Right lobe of liver (tissue), 6 donors: ENCODE results near the gene RNF157. TPM values are rescaled to one million over a fixed set of nuclear protein-coding genes. Genes with fewer than 3 reads are reported as not detected.
"Not testable (repeated sequence)": the region's sequence is repeated elsewhere in the genome, so short reads cannot be mapped to it uniquely, and the experiment has no call there.

Source experiments
- ATAC-seq, 4 donors: fragments of 200-7000 bp; cut with Tn5 transposase; one replicate each; pipeline ENCODE4 v1.9.1; 2020; ENCODE audit warnings: mild to moderate bottlenecking in 4 of 4, moderate library complexity in 4 of 4
- DNase-seq, 3 donors: peaks; one replicate each; pipeline ENCODE4 v3.0.0-alpha.2; 2020
- H3K27ac ChIP-seq, 3 donors: fragments of 200-600 bp; one replicate each; pipeline ENCODE4 v1.8.0; 2022
- H3K27me3 ChIP-seq, 2 donors: fragments of 200-600 bp; one replicate each; pipeline ENCODE4 v1.8.0; 2022
- H3K36me3 ChIP-seq, 4 donors: fragments of 200-600 bp; sonication (generic) in 1 of 4; one replicate each; pipeline versions ENCODE4 v1.5.1 to v1.8.0; 2017 to 2022; ENCODE audit warnings: control low read depth in 1 of 4
- H3K4me1 ChIP-seq, 4 donors: fragments of 200-600 bp; sonication (generic) in 1 of 4; one replicate each; pipeline versions ENCODE4 v1.5.1 to v1.8.0; 2017 to 2022; ENCODE audit warnings: control low read depth in 1 of 4
- H3K4me3 ChIP-seq, 3 donors: fragments of 200-600 bp; one replicate each; pipeline ENCODE4 v1.8.0; 2022
- H3K9me3 ChIP-seq, 4 donors: fragments of 200-600 bp; sonication (generic) in 1 of 4; one replicate each; pipeline versions ENCODE4 v1.5.1 to v1.8.0; 2017 to 2022; ENCODE audit warnings: control low read depth in 1 of 4
- POLR2A ChIP-seq: fragments of 450-650 bp; IDR thresholded peaks from one replicate; pipeline ENCODE4 v1.6.1; 2017; ENCODE audit warnings: antibody characterized with exemption, mild to moderate bottlenecking
- WGBS: methylation state at CpG from one replicate; pipeline ENCODE4 v1.1.6; 2018; ENCODE audit warnings: low coverage, low lambda C conversion rate; ENCODE audit not compliant: insufficient coverage; ENCODE audit errors: missing lambda C conversion rate; 5-methylcytosine and 5-hydroxymethylcytosine counted together
- intact Hi-C, 2 donors: fragments of 100-400 bp; cut with DNase I; formaldehyde crosslinking; loops; one replicate each; pipeline versions ENCODE4 v1.11.2 to v1.14.1; 2022
- total RNA-seq, 6 experiments: library from RNA; depleted of rRNA in 2 of 6; stranded (reverse); fragments of >200 nt in 2 of 6; fragmentation: NEBNext Ultra II Directional in 3 of 6; extraction: Animal tissue kit (Norgen Biotek cat#: 25700) in 3 of 6; gene quantifications; one replicate each; pipeline versions ENCODE4 v1.1.0 to v1.2.4, GENCODE V29; 2016 to 2023
- TF ChIP-seq, protein P1 (sequence below), 4 donors: fragments of 200-600 bp in 3 of 4; fragments of 450-650 bp in 1 of 4; IDR thresholded peaks; one replicate each; pipeline versions ENCODE4 v1.5.1 to v1.8.0; 2016 to 2022; ENCODE audit warnings: antibody characterized with exemption in 4 of 4, mild to moderate bottlenecking in 2 of 4
- donor health status: DM: no; HTN: yes; CAD: no.
- donor health status: DM: no; HTN: no; CAD: no.
- donor health status: DM: no; HTN: no; CAD: no.
- donor health status: DM: no; HTN: yes; CAD: no.
- donor health status: DM: no; HTN: yes; CAD: no.

RNF157 gene
- total RNA-seq, 6 experiments from 2014 or later, result 0.39 to 14.5 (median 6.0) TPM

DNA sequence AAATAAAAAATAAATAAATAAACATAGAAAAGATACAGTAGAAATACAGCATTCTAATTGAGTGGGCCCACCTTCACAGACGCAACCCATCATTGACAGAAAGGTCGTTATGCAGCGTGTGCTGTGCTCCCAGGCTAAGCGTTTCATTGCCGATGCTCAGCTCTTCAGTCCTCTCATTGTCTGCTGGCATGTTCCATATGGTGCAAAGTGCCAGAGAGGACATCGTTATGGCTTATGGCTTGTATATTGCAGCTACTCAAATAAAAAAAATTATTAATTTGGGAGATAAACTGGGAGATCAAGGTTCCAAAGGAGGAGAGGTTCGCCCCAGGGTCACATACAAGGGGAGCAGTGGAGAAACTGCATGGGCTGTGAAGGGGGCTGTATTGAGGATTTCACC, 13.5 kb upstream of the RNF157 start:
- peaks cover 0 to 19% (median 4%) of the 10 kb centered on the region in 4 donors for H3K4me1 ChIP-seq
- H3K27me3 ChIP-seq, result no peaks in the 10 kb centered on the region
- no peak for TF ChIP-seq POLR2A
- TF ChIP-seq, protein P1, sequence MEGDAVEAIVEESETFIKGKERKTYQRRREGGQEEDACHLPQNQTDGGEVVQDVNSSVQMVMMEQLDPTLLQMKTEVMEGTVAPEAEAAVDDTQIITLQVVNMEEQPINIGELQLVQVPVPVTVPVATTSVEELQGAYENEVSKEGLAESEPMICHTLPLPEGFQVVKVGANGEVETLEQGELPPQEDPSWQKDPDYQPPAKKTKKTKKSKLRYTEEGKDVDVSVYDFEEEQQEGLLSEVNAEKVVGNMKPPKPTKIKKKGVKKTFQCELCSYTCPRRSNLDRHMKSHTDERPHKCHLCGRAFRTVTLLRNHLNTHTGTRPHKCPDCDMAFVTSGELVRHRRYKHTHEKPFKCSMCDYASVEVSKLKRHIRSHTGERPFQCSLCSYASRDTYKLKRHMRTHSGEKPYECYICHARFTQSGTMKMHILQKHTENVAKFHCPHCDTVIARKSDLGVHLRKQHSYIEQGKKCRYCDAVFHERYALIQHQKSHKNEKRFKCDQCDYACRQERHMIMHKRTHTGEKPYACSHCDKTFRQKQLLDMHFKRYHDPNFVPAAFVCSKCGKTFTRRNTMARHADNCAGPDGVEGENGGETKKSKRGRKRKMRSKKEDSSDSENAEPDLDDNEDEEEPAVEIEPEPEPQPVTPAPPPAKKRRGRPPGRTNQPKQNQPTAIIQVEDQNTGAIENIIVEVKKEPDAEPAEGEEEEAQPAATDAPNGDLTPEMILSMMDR (IDR thresholded peaks at IDR 0.05), result no peak
- no peaks in the 10 kb centered on the region for H3K9me3 ChIP-seq
- no peak for DNase-seq
- ATAC-seq, result no peak
- 92% methylated on average over 7 of the region's 7 CpGs for WGBS
- intact Hi-C loops, result no loop called here
- H3K27ac ChIP-seq, result no peak overlapping the region
- no peaks in the 10 kb centered on the region for H3K36me3 ChIP-seq
- no peak overlapping the region for H3K4me3 ChIP-seq

- intact Hi-C loops, H3K4me3 ChIP-seq, H3K9me3 ChIP-seq, H3K27me3 ChIP-seq, ATAC-seq, H3K36me3 ChIP-seq: not testable (repeated sequence)
- DNase-seq, result peak in 1 of 3 donors; percentile 48
- Histone ChIP-seq H3K27ac (peak overlapping the region; percentile 56 to 72 (median 56)), H3K4me1 (peaks cover 0 to 20% (median 4%) of the 10 kb centered on the region in 4 donors)
- WGBS, result 89% methylated on average over 21 of the region's 23 CpGs
Observed at GRCh38 chr17:76252967-76253766, 12.9 kb upstream of the RNF157 start.

GRCh38 chr17:76252040-76252954, 12.0 kb upstream of the RNF157 start:
- peak; percentile 82 for TF ChIP-seq POLR2A
- TF ChIP-seq, protein P1 (IDR thresholded peaks at IDR 0.05), result no peak
- Histone ChIP-seq H3K36me3 (no peaks in the 10 kb centered on the region), H3K4me1 (peaks cover 0 to 23% (median 4%) of the 10 kb centered on the region in 4 donors), H3K27me3 (no peaks in the 10 kb centered on the region), H3K9me3 (no peaks in the 10 kb centered on the region), H3K4me3 (no peak overlapping the region), H3K27ac (peak overlapping the region; percentile 56 to 72 (median 56))
- WGBS, result 18% methylated on average over 11 of the region's 11 CpGs
- DNase-seq (peak; percentile 77 to 94 (median 81)), ATAC-seq (peak; percentile 89 to 92 (median 90))
- intact Hi-C loops, result no loop called here

- WGBS, result 42% methylated on average over 2 of the region's 8 CpGs
- intact Hi-C loops, result no loop called here
- Histone ChIP-seq H3K27ac (peak overlapping the region; percentile 56 to 72 (median 56)), H3K27me3 (no peaks in the 10 kb centered on the region), H3K36me3 (no peaks in the 10 kb centered on the region), H3K9me3 (no peaks in the 10 kb centered on the region), H3K4me1 (peaks cover 0 to 25% (median 6%) of the 10 kb centered on the region in 4 donors), H3K4me3 (no peak overlapping the region)
- DNase-seq (peak in 1 of 3 donors; percentile 53), ATAC-seq (peak in 3 of 4 donors; percentile 4 to 24 (median 9))
- TF ChIP-seq, protein P1 (IDR thresholded peaks at IDR 0.05), result no peak
- TF ChIP-seq POLR2A, result no peak
Observed at GRCh38 chr17:76251478-76252039, 11.3 kb upstream of the RNF157 start.
